Pancreas (tissue), 10 donors: Measurements from ENCODE around the gene BEGAIN. TPM values are rescaled to one million over a fixed set of nuclear protein-coding genes. Genes with fewer than 3 reads are reported as not detected.

Experiments
- ATAC-seq, 4 donors: fragments of 200-7000 bp; cut with Tn5 transposase; one replicate each; pipeline versions ENCODE4 v1.8.0 to v1.9.1; 2020; ENCODE audit warnings: mild to moderate bottlenecking in 4 of 4, moderate library complexity in 4 of 4
- DNase-seq, 6 donors: peaks; one replicate each; pipeline ENCODE4 v3.0.0-alpha.2; 2020
- FAIRE-seq: peaks from 2 replicates; lab custom pipeline; 2012; peaks lifted over from hg19 to GRCh38; lab: Jason Lieb, UNC
- H3K27ac ChIP-seq, 4 donors: fragments of 200-600 bp; sonication (generic); 1 replicate in 3 of 4; 2 replicates in 1 of 4; pipeline versions ENCODE4 v1.5.0 to v1.8.0; 2020
- H3K27me3 ChIP-seq, 4 donors: fragments of 200-600 bp; one replicate each; pipeline ENCODE4 v1.8.0; 2021
- H3K36me3 ChIP-seq, 3 donors: fragments of 200-600 bp; sonication (generic) in 1 of 3; one replicate each; pipeline versions ENCODE4 v1.5.0 to v1.8.0; 2020 to 2021
- H3K4me1 ChIP-seq, 3 donors: fragments of 200-600 bp; one replicate each; pipeline ENCODE4 v1.8.0; 2021
- H3K4me3 ChIP-seq, 4 donors: fragments of 200-600 bp; sonication (generic) in 2 of 4; one replicate each; pipeline versions ENCODE4 v1.5.0 to v1.8.0; 2020 to 2021
- H3K9me3 ChIP-seq, 4 donors: fragments of 200-600 bp; one replicate each; pipeline ENCODE4 v1.8.0; 2021
- WGBS, 2 donors: extraction: QIAGEN DNeasy Blood & Tissue Kit; methylation state at CpG; one replicate each; pipeline ENCODE4 v1.1.7; 2013; 5-methylcytosine and 5-hydroxymethylcytosine counted together
- intact Hi-C, 3 donors: fragments of 100-400 bp; cut with DNase I; formaldehyde crosslinking; loops; one replicate each; pipeline versions ENCODE4 v1.11.1 to v1.14.2; 2022
- polyA plus RNA-seq, 2 donors: library from polyadenylated mRNA; stranded (reverse); fragments of 200-250 nt; gene quantifications; one replicate each; pipeline ENCODE4 v1.2.3, GENCODE V29; 2013
- total RNA-seq, 6 donors: library from RNA; stranded (reverse); fragmentation: NEBNext Ultra II Directional in 4 of 6; extraction: Animal tissue kit (Norgen Biotek cat#: 25700) in 4 of 6; gene quantifications; one replicate each; pipeline versions ENCODE4 v1.2.1 to v1.2.4, GENCODE V29; 2021 to 2023
- TF ChIP-seq, protein P1 (sequence below), 4 donors: fragments of 200-600 bp; sonication (generic) in 3 of 4; IDR thresholded peaks; one replicate each; pipeline versions ENCODE4 v1.5.0 to v1.8.0; 2021; ENCODE audit warnings: antibody characterized with exemption in 4 of 4
- donor health status: healthy with polysubstance abuse.
- donor health status: DM: no; HTN: no; CAD: no; lungs with moderate emphysema.
- donor health status: DM: no; HTN: no; CAD: no.
- donor health status: control.
- donor health status: control.
- donor health status: Bipolar disorder and iron deficiency.
- donor health status: DM: yes; HTN: yes; CAD: no.
- donor health status: DM: no; HTN: no; CAD: no.
- donor health status: DM: no; HTN: no; CAD: no.
- donor health status: DM: yes; HTN: yes; CAD: no.

The BEGAIN gene
- total and polyA plus RNA-seq, 8 donors, result 9.1 to 32.2 (median 15.4) TPM

DNA sequence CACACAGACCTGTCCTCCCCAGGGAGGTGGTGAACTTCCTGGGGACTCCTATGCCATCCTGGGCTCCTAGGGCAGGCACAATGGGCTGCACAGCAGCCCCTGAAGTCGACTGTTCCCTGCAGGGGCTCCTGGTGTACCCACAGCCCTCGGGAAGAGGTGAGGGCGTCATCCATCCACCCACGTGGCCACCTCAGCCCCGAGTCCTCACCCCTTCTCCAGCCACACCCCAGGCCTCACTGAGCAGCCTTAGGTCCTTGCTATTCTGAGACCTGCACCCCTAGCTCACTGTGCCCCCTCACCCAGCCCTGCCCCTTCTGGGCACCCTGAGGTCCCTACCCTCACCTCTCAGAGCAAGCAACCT is 38.9 kb downstream of the BEGAIN start:
- FAIRE-seq (no peak), ATAC-seq (no peak), DNase-seq (no peak)
- H3K4me1 ChIP-seq, result peaks cover 9 to 16% (median 10%) of the 10 kb centered on the region in 3 donors
- H3K27ac ChIP-seq, result peak overlapping the region in 3 of 4 donors; percentile 31 to 82 (median 80)
- WGBS, 2 donors, result 53 to 69% methylated on average over 5 of the region's 5 CpGs
- intact Hi-C loops, result no loop called here
- no peak overlapping the region for H3K4me3 ChIP-seq
- H3K36me3 ChIP-seq, result no peaks in the 10 kb centered on the region
- no peaks in the 10 kb centered on the region for H3K9me3 ChIP-seq
- TF ChIP-seq, protein P1, sequence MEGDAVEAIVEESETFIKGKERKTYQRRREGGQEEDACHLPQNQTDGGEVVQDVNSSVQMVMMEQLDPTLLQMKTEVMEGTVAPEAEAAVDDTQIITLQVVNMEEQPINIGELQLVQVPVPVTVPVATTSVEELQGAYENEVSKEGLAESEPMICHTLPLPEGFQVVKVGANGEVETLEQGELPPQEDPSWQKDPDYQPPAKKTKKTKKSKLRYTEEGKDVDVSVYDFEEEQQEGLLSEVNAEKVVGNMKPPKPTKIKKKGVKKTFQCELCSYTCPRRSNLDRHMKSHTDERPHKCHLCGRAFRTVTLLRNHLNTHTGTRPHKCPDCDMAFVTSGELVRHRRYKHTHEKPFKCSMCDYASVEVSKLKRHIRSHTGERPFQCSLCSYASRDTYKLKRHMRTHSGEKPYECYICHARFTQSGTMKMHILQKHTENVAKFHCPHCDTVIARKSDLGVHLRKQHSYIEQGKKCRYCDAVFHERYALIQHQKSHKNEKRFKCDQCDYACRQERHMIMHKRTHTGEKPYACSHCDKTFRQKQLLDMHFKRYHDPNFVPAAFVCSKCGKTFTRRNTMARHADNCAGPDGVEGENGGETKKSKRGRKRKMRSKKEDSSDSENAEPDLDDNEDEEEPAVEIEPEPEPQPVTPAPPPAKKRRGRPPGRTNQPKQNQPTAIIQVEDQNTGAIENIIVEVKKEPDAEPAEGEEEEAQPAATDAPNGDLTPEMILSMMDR (IDR thresholded peaks at IDR 0.05), result no peak
- H3K27me3 ChIP-seq, result no peaks in the 10 kb centered on the region

DNA sequence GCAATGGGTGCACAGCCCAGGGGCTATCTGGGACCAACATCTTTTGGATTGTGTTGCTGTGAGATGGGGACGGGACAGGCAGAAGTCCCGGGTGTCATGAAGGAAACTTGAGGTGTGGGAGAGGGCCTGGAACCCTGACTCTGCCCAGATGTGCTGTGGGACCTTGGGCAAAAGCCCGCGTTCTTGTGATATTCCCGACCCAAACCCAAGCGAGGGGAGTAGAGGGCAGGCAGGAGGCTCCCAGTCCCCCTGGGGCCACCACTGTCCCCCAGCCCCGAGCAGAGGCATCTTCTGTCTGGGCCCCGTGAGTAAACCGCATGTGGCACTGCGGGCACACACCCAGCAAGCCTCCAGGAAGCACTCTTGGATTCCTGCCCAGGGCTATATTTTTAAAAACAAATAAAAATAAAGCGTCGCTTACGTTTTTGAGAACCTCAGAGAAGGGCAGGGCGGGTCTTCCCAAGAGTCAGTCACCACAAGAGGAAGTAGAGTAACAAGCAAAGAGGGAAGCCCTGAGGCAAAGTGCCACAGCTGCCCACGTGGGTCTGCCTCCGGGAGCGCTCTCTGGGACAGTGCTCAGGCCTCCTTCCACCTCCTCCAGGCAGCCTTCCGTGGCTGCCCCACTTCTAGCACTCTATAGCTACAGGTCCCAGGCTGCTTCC is 39.5 kb downstream of the BEGAIN start:
- DNase-seq (peak in 4 of 6 donors; percentile 64 to 82 (median 80)), ATAC-seq (peak; percentile 55 to 80 (median 66)), FAIRE-seq (no peak)
- Histone ChIP-seq H3K4me3 (no peak overlapping the region), H3K4me1 (peaks cover 9 to 16% (median 10%) of the 10 kb centered on the region in 3 donors), H3K9me3 (no peaks in the 10 kb centered on the region), H3K27me3 (no peaks in the 10 kb centered on the region), H3K27ac (peak overlapping the region in 3 of 4 donors; percentile 31 to 82 (median 80)), H3K36me3 (no peaks in the 10 kb centered on the region)
- intact Hi-C loops, result no loop called here
- TF ChIP-seq, protein P1 (IDR thresholded peaks at IDR 0.05), result no peak
- WGBS, 2 donors, result 23 to 26% methylated on average over 18 of the region's 18 CpGs

DNA sequence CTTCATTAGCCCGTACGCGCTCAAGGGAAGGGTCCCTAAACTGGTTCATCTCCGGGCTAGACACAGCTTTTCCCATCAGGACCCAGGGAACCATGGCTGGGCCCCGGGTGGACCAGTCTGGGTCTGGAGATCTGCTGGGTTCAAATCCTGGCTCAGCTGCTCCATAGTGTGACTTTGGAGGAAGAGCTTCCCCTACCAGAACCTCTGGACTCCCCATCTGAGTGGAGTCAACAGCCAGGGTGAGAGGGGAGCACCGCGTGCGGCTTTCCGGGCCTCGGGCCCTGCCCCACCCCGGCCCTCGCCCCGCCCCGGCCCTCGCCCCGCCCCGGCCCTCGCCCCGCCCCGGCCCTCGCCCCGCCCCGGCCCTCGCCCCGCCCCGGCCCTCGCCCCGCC is 41.2 kb downstream of the BEGAIN start:
- no peak for FAIRE-seq
- no peaks in the 10 kb centered on the region for H3K36me3 ChIP-seq
- WGBS, 2 donors, result 18 to 33% methylated on average over 10 to 24 of the region's 28 CpGs
- H3K27me3 ChIP-seq, result no peaks in the 10 kb centered on the region
- ATAC-seq, result no peak
- TF ChIP-seq, protein P1 (IDR thresholded peaks at IDR 0.05), result no peak
- H3K4me3 ChIP-seq, result peak overlapping the region in 2 of 4 donors; percentile 23 to 24
- no peaks in the 10 kb centered on the region for H3K9me3 ChIP-seq
- H3K4me1 ChIP-seq, result peaks cover 16 to 25% (median 20%) of the 10 kb centered on the region in 3 donors
- H3K27ac ChIP-seq, result peak overlapping the region in 2 of 4 donors; percentile 58 to 80
- intact Hi-C loops, result no loop called here
- DNase-seq, result peak in 1 of 6 donors; percentile 30

DNA sequence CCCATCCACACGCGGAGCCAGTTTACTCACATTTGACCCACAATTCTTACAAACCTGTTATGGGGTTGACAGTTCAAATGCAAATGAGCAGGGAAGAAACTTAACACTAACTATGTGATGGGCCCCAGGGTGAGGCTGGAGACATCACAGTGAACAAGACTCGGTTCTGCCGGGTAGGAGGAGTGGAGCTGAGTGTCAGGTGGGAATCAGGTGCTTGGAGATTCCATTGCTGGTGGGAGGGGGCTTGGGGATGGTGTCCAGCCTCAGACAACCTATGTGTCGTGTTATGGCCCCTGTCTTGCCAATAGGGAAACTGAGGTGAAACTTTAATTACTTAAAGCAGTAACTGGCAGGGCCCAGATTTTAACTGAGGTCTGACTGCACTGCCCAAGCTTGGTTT is 41.9 kb downstream of the BEGAIN start:
- no peaks in the 10 kb centered on the region for H3K27me3 ChIP-seq
- intact Hi-C loops, result no loop called here
- no peaks in the 10 kb centered on the region for H3K9me3 ChIP-seq
- 85 to 87% methylated on average over 5 of the region's 5 CpGs for WGBS, 2 donors
- H3K4me3 ChIP-seq, result no peak overlapping the region
- no peak for ATAC-seq
- no peaks in the 10 kb centered on the region for H3K36me3 ChIP-seq
- H3K4me1 ChIP-seq, result peaks cover 22 to 32% (median 27%) of the 10 kb centered on the region in 3 donors
- TF ChIP-seq, protein P1 (IDR thresholded peaks at IDR 0.05), result no peak
- H3K27ac ChIP-seq, result no peak overlapping the region
- no peak for FAIRE-seq
- DNase-seq, result peak in 1 of 6 donors; percentile 12

DNA sequence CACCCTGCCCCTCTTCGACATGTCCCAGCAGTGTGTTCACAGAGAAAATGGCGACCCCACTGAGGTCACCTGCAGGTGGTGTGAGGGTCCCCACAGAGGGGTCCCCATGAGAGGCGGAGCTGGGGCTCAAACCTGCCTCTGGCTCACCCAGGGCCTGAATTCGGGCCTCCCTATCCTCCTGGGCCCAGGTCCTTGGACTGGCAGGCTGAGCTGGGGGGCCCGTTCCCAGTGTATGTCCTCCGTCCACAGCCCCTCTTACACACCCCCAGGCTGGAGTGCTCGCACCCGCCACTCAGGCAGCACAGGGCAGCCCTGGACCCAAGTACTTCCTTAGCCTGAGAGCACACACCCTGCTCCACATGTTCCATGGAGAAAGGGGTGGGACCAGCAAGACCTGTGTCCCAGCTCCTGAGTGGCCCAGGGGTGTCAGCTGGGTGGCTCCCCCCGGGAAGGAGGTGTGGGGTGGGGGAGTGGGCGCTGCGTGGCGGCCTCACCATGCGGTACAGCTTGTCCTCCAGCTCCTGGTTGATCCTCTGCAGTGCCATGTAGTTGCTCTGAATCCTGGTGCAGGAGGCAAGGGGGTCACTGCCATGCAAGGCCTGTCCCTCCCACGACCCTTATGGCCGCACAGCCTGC is 42.6 kb downstream of the BEGAIN start:
- TF ChIP-seq, protein P1 (IDR thresholded peaks at IDR 0.05), result no peak
- no peak overlapping the region for H3K4me3 ChIP-seq
- FAIRE-seq (no peak), DNase-seq (peak in 2 of 6 donors; percentile 36 to 67), ATAC-seq (no peak)
- no peaks in the 10 kb centered on the region for H3K27me3 ChIP-seq
- peaks cover 27 to 37% (median 32%) of the 10 kb centered on the region in 3 donors for H3K4me1 ChIP-seq
- intact Hi-C loops, result no loop called here
- WGBS, 2 donors, result 91 to 92% methylated on average over 15 of the region's 15 CpGs
- no peaks in the 10 kb centered on the region for H3K36me3 ChIP-seq
- no peaks in the 10 kb centered on the region for H3K9me3 ChIP-seq
- H3K27ac ChIP-seq, result no peak overlapping the region
